Measurements from ENCODE around the gene SUSD6. TPM values are rescaled to one million over a fixed set of nuclear protein-coding genes. Genes with fewer than 3 reads are reported as not detected.

Gene SUSD6
- total RNA-seq, 1 donor from 2014 or later = 80.1 TPM

DNA sequence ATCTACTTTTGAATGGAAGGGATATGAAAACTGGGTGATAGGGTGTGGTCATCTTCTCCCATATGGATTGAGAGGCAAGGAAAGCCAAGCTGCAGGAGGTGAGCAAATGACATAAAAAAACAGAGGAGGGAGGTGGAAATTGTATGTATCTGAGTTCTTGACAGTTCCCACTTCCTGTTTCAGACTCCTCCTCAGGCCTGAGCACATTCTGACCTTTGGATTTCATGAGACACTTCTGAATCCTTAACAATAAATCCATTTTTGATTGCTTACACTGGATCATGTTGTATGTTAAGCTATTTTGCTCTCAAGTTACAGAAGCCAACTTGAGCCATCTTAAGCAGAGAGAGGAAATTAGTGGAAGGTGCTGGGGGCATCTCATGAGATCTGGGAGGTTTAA is 143.9 kb downstream of the SUSD6 start:
- intact Hi-C loops (cut with DNase I) = no loop called here
- DNase-seq (no peak), ATAC-seq (no peak)
- Histone ChIP-seq H3K4me3 (no peak overlapping the region), H3K27me3 (ENCODE audit: low read depth) (no peaks in the 10 kb centered on the region), H3K27ac (no peak overlapping the region), H3K4me1 (peaks cover 6% of the 10 kb centered on the region), H3K36me3 (no peaks in the 10 kb centered on the region), H3K9me3 (no peaks in the 10 kb centered on the region)
- TF ChIP-seq, protein P1, sequence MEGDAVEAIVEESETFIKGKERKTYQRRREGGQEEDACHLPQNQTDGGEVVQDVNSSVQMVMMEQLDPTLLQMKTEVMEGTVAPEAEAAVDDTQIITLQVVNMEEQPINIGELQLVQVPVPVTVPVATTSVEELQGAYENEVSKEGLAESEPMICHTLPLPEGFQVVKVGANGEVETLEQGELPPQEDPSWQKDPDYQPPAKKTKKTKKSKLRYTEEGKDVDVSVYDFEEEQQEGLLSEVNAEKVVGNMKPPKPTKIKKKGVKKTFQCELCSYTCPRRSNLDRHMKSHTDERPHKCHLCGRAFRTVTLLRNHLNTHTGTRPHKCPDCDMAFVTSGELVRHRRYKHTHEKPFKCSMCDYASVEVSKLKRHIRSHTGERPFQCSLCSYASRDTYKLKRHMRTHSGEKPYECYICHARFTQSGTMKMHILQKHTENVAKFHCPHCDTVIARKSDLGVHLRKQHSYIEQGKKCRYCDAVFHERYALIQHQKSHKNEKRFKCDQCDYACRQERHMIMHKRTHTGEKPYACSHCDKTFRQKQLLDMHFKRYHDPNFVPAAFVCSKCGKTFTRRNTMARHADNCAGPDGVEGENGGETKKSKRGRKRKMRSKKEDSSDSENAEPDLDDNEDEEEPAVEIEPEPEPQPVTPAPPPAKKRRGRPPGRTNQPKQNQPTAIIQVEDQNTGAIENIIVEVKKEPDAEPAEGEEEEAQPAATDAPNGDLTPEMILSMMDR (IDR thresholded peaks at IDR 0.05) = no peak

DNA sequence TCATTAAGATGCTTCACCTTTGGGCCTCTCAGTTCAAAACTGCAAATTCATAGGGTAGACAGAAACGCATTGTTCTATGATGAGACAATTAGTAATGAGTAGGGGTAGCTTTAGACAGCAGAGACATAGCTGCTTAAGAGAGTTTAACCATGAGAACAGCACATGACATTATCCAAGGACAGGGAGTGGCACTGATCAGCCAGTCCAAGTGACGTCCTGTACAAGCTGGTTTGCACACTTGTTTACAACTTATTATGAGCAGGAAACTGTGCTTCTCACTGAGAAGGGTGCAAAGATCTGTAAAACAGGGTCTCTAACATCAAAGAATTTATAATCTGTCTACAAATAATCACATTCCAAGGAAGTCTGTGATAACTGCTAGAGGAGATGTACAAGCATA is 144.4 kb downstream of the SUSD6 start:
- no peaks in the 10 kb centered on the region for H3K36me3 ChIP-seq
- no peak for DNase-seq
- intact Hi-C loops (cut with DNase I) = no loop called here
- H3K9me3 ChIP-seq = no peaks in the 10 kb centered on the region
- H3K4me1 ChIP-seq = peaks cover 6% of the 10 kb centered on the region
- TF ChIP-seq, protein P1 (IDR thresholded peaks at IDR 0.05) = no peak
- H3K4me3 ChIP-seq = no peak overlapping the region
- ATAC-seq = no peak
- H3K27me3 ChIP-seq (ENCODE audit: low read depth) = no peaks in the 10 kb centered on the region
- no peak overlapping the region for H3K27ac ChIP-seq

DNA sequence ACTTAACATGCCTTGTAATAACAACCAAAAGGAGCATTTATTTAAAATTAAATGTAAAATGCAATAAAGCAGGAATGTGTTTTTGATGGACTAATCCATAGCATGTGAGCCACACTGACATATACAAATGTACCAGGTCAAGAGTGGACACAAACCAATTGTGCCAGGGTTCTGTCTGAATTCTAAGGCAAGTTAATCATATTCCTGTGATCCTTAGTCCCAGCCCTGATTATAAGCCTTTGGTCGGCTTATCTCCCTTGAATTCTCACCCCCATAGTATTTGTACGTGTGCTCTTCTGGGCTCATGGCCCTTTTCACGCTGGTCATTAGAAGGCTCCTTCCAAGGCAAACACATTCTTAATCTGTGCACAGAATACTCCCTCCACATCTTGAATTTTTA is 144.9 kb downstream of the SUSD6 start:
- Histone ChIP-seq H3K36me3 (no peaks in the 10 kb centered on the region), H3K4me3 (no peak overlapping the region), H3K9me3 (no peaks in the 10 kb centered on the region), H3K4me1 (peaks cover 6% of the 10 kb centered on the region), H3K27me3 (ENCODE audit: low read depth) (no peaks in the 10 kb centered on the region), H3K27ac (no peak overlapping the region)
- DNase-seq (no peak), ATAC-seq (no peak)
- intact Hi-C loops (cut with DNase I) = no loop called here
- TF ChIP-seq, protein P1 (IDR thresholded peaks at IDR 0.05) = no peak

DNA sequence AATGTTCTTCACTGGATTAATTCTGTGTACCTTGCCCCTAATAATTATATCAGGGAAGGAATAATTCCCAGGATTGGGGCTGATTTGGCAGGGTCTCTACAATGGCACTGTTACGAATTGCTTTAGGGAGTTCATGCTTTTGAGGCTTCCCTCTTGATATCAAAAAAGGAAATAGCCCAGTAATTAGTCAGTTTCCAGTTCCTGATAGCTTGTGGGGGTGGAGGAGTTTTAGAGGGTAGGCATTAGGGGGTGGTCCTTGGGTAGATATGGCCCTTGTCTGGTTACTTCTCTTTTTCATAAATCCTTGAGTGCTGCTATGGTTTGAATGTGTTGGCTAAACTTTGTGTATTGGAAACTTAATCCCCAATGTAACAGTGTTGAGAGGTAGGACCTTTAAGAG is 149.4 kb downstream of the SUSD6 start:
- H3K27ac ChIP-seq = no peak overlapping the region
- ATAC-seq (no peak), DNase-seq (no peak)
- intact Hi-C loops (cut with DNase I) = no loop called here
- H3K36me3 ChIP-seq = no peaks in the 10 kb centered on the region
- TF ChIP-seq, protein P1 (IDR thresholded peaks at IDR 0.05) = no peak
- no peak overlapping the region for H3K4me3 ChIP-seq
- no peaks in the 10 kb centered on the region for H3K27me3 ChIP-seq (ENCODE audit: low read depth)
- no peaks in the 10 kb centered on the region for H3K4me1 ChIP-seq
- H3K9me3 ChIP-seq = no peaks in the 10 kb centered on the region

DNA sequence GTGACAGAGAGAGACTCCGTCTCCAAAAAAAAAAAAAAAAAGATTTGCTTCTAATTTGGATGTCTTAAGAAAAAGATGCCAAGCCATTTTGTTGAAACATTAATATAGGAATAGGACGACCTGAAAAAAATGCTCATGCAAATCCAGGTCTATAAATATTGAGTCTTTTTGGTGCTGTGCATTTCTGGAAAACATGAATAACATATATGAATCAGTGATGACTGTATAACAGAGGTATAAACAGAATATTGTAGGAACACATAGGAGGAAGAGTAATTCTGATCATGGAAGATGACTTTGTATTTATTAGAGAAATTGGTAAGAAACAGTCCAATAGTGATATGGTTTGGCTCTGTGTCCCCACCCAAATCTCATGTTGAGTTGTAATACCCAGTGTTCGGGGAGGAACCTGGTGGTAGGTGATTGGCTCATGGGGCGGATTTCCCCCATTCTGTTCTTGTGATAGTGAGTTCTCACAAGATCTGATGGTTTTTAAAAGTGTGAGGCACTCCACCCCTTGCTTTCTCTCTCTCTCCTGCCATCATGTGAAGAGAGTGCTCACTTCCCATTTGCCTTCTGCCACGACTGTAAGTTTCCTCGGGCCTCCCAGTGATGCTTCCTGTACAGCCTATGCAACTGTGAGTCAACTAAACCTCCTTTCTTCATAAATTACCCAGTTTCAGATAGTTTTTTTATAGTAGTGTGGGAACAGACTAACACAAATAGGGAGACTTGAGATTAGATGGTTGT is 152.5 kb downstream of the SUSD6 start:
- DNase-seq = no peak
- Histone ChIP-seq H3K4me1 (peaks cover 14% of the 10 kb centered on the region), H3K27me3 (ENCODE audit: low read depth) (no peaks in the 10 kb centered on the region), H3K9me3 (no peaks in the 10 kb centered on the region), H3K36me3 (peaks cover 11% of the 10 kb centered on the region), H3K4me3 (no peak overlapping the region), H3K27ac (no peak overlapping the region)
- TF ChIP-seq, protein P1 (IDR thresholded peaks at IDR 0.05) = no peak
- intact Hi-C loops (cut with DNase I) = no loop called here
- ATAC-seq = no peak

Other genes starting within 250 kb of the SUSD6 start
- gene ERH, start 213.3 kb upstream of the SUSD6 start, total RNA-seq = 128 TPM
- 49.6 TPM for gene SLC39A9, start 212.9 kb upstream of the SUSD6 start, total RNA-seq
- gene PLEKHD1, start 126.9 kb upstream of the SUSD6 start, total RNA-seq = 0.47 TPM
- gene CCDC177, start 36.7 kb upstream of the SUSD6 start, total RNA-seq = not detected
- 298 TPM for gene SRSF5, start 155.5 kb downstream of the SUSD6 start, total RNA-seq
- not detected for gene SLC10A1, start 185.6 kb downstream of the SUSD6 start, total RNA-seq